ENCODE results near the gene DYTN. TPM values are rescaled to one million over a fixed set of nuclear protein-coding genes. Genes with fewer than 3 reads are reported as not detected.
A peak's percentile ranks its signal among the peaks of the same experiment; 100 is the strongest.

The DYTN gene
- total RNA-seq, 1 experiment from 2014 or later: not detected

DNA sequence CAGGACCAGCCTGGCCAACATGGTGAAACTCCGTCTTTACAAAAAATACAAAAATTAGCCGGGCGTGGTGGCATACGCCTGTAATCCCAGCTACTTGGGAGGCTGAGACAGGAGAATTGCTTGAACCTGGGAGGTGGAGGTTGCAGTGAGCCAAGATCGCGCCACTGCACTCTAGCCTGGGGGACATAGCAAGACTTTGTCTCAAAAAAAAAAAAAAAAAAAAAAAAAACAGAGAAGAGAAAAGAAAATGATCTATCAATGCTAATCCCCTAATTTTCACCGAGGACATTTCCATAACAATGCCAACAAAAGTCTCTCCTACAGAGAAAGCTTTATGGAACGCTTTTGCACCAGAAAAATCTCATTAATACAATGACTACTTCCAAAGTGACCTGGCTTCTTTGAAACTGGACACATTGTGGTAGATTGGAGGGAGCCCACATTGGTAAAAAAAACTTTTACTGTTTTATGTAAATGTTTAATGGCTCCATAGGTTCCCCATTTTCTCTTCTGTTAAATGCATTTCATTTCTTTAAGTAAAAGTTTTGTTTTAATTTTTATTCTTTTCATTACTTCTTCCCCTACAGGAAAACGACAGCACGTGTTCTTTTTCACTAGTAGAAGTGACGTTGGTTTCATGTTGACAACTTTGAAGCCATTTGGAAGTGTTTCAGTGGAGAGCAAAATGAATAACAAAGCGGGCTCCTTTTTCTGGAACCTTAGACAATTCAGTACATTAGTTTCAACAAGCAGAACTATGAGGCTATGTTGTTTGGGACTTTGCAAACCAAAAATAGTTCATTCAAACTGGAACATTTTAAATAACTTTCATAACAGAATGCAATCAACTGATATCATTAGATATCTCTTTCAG is 48.1 kb upstream of the DYTN start:
- CTCF ChIA-PET: interaction anchor here (0.7 kb wide), 2 partner anchors 603 to 695 kb away, joined by 5 to 6 read pairs; no protein-coding TSS in a partner anchor
- DNase-seq (ENCODE audit: low spot score): no peak
- peak overlapping the region; percentile 95 for H3K4me3 Mint-ChIP-seq

DNA sequence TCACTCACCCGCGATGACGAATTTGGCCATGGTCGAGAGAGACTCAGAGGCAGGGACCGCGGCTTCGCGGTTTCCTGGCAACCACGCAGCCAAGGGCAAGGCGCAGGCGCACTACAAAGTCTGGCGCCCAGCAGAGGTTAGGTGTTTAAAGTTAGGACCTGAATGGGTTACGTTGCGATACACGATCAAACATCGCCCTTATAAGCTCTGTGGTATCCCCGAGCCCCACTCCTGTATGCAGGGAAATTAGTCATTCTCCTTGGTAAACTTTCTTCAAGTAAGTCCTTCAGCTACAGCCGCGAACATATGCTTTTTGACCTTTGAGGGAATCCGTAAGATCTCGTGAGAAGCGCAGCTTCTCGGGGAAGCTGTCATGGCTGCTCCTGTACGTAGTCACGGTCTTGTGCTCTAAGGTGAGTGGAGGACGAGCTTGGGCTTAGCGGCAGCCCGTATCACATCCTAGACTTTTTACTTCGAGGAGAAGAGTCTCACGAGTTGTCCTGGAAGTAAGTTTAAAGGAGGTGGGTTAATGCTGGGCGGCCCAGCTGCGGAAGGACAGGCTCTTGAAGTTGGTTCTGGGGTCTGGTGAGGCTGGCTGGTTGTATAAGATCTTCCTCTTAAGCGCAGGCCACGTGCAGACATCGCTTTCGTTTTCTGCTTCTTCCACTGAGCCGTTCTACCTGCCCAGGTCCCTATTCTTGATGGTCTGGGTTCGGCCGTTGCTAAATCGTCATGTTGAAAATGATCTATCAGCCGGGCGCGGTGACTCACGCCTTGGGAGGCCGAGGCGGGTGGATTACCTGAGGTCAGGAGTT is 47.3 kb upstream of the DYTN start, which contains the start of the genes FASTKD2 and MDH1B:
FASTKD2 (plus strand) TSS at position 365 of the 815 bp plus-strand sequence. CDS start 1,088 bp downstream, outside the sequence.
MDH1B (minus strand) TSS at position 87 of the 815 bp plus-strand sequence; CDS start at position 30, 57 bp downstream.
- peak; percentile 78 for DNase-seq (ENCODE audit: low spot score)
- peak; percentile 95 for ATAC-seq
- Mint-ChIP-seq H3K36me3 (peaks cover 22% of the 10 kb centered on the region), H3K4me1 (peaks cover 8% of the 10 kb centered on the region), H3K27ac (peak within 1 kb of the TSS; percentile 95), H3K27me3 (ENCODE audit: low read depth) (no peaks in the 10 kb centered on the region), H3K4me3 (peak within 1 kb of the TSS; percentile 95), H3K9me3 (no peaks in the 10 kb centered on the region)
- POLR2A ChIA-PET: interaction anchor here (0.5 kb wide), 1 partner anchor 924 kb away, joined by 6 read pairs; no protein-coding TSS in a partner anchor
- CTCF ChIA-PET: interaction anchor here (0.7 to 1.6 kb wide), 2 partner anchors 206 to 694 kb away, joined by 4 to 5 read pairs; no protein-coding TSS in a partner anchor
- TF ChIP-seq ZNF121 (CRISPR knock-in tag; IDR thresholded peaks at IDR 0.05): no peak
- TF ChIP-seq CBFB (CRISPR knock-in tag; IDR thresholded peaks at IDR 0.05; ENCODE audit: low read depth): 0 out of 2 replicates have a peak, but pooled peaks have one; percentile 54
- TF ChIP-seq TEAD1 (CRISPR knock-in tag; IDR thresholded peaks at IDR 0.05): 0 out of 2 replicates have a peak, but pooled peaks have one; percentile 39
- TF ChIP-seq, protein P1, sequence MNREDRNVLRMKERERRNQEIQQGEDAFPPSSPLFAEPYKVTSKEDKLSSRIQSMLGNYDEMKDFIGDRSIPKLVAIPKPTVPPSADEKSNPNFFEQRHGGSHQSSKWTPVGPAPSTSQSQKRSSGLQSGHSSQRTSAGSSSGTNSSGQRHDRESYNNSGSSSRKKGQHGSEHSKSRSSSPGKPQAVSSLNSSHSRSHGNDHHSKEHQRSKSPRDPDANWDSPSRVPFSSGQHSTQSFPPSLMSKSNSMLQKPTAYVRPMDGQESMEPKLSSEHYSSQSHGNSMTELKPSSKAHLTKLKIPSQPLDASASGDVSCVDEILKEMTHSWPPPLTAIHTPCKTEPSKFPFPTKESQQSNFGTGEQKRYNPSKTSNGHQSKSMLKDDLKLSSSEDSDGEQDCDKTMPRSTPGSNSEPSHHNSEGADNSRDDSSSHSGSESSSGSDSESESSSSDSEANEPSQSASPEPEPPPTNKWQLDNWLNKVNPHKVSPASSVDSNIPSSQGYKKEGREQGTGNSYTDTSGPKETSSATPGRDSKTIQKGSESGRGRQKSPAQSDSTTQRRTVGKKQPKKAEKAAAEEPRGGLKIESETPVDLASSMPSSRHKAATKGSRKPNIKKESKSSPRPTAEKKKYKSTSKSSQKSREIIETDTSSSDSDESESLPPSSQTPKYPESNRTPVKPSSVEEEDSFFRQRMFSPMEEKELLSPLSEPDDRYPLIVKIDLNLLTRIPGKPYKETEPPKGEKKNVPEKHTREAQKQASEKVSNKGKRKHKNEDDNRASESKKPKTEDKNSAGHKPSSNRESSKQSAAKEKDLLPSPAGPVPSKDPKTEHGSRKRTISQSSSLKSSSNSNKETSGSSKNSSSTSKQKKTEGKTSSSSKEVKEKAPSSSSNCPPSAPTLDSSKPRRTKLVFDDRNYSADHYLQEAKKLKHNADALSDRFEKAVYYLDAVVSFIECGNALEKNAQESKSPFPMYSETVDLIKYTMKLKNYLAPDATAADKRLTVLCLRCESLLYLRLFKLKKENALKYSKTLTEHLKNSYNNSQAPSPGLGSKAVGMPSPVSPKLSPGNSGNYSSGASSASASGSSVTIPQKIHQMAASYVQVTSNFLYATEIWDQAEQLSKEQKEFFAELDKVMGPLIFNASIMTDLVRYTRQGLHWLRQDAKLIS (CRISPR knock-in tag; IDR thresholded peaks at IDR 0.05; ENCODE audit: borderline replicate concordance): no peak
- TF ChIP-seq, protein P2, sequence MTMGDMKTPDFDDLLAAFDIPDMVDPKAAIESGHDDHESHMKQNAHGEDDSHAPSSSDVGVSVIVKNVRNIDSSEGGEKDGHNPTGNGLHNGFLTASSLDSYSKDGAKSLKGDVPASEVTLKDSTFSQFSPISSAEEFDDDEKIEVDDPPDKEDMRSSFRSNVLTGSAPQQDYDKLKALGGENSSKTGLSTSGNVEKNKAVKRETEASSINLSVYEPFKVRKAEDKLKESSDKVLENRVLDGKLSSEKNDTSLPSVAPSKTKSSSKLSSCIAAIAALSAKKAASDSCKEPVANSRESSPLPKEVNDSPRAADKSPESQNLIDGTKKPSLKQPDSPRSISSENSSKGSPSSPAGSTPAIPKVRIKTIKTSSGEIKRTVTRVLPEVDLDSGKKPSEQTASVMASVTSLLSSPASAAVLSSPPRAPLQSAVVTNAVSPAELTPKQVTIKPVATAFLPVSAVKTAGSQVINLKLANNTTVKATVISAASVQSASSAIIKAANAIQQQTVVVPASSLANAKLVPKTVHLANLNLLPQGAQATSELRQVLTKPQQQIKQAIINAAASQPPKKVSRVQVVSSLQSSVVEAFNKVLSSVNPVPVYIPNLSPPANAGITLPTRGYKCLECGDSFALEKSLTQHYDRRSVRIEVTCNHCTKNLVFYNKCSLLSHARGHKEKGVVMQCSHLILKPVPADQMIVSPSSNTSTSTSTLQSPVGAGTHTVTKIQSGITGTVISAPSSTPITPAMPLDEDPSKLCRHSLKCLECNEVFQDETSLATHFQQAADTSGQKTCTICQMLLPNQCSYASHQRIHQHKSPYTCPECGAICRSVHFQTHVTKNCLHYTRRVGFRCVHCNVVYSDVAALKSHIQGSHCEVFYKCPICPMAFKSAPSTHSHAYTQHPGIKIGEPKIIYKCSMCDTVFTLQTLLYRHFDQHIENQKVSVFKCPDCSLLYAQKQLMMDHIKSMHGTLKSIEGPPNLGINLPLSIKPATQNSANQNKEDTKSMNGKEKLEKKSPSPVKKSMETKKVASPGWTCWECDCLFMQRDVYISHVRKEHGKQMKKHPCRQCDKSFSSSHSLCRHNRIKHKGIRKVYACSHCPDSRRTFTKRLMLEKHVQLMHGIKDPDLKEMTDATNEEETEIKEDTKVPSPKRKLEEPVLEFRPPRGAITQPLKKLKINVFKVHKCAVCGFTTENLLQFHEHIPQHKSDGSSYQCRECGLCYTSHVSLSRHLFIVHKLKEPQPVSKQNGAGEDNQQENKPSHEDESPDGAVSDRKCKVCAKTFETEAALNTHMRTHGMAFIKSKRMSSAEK (CRISPR knock-in tag; IDR thresholded peaks at IDR 0.05; ENCODE audit: borderline replicate concordance): 0 out of 2 replicates have a peak, but pooled peaks have one; percentile 16
- TF ChIP-seq, protein P3, sequence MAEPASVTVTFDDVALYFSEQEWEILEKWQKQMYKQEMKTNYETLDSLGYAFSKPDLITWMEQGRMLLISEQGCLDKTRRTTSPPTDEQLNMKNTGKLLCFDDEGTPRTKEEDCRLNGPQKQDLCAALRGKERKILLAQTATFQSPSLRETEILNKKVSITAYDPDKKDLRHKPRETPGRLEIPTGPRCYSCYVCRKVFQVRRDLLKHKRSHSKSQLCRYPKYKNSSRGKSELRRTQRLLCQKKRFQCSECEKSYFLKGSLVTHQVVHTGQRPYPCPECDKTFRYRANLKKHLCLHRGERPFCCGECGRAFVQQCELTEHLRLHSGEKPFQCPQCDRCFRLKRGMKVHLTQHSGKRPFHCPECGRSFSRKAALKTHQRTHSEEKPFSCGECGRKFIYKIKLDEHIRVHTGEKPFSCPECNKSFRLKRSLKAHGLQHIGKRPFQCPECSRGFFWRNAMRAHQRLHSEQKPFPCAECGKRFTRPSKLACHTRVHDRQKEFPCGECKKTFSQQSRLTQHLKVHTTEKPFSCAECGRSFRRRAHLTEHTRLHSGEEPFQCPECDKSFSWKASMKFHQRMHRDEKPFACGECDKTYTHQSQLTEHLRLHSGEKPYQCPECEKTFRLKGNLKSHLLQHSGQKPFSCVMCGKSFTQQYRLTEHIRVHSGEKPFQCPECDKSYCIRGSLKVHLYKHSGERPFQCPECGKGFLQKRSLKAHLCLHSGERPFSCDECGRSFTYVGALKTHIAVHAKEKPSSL (CRISPR knock-in tag; conservative IDR thresholded peaks at IDR 0.05): no peak
- TF ChIP-seq, protein P4, sequence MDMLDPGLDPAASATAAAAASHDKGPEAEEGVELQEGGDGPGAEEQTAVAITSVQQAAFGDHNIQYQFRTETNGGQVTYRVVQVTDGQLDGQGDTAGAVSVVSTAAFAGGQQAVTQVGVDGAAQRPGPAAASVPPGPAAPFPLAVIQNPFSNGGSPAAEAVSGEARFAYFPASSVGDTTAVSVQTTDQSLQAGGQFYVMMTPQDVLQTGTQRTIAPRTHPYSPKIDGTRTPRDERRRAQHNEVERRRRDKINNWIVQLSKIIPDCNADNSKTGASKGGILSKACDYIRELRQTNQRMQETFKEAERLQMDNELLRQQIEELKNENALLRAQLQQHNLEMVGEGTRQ (CRISPR knock-in tag; IDR thresholded peaks at IDR 0.05): peak; percentile 27; the same call in 1 of the 2 replicates
- TF ChIP-seq ETV6 (CRISPR knock-in tag; IDR thresholded peaks at IDR 0.05): peak; percentile 67; the same call in 1 of the 2 replicates

More for the DNA sequence above, 48.1 kb upstream of the DYTN start:
- Mint-ChIP-seq H3K27me3 (ENCODE audit: low read depth) (no peaks in the 10 kb centered on the region), H3K4me1 (peaks cover 8% of the 10 kb centered on the region), H3K27ac (no peak overlapping the region), H3K9me3 (no peaks in the 10 kb centered on the region), H3K36me3 (peaks cover 28% of the 10 kb centered on the region)
- TF ChIP-seq, protein P5, sequence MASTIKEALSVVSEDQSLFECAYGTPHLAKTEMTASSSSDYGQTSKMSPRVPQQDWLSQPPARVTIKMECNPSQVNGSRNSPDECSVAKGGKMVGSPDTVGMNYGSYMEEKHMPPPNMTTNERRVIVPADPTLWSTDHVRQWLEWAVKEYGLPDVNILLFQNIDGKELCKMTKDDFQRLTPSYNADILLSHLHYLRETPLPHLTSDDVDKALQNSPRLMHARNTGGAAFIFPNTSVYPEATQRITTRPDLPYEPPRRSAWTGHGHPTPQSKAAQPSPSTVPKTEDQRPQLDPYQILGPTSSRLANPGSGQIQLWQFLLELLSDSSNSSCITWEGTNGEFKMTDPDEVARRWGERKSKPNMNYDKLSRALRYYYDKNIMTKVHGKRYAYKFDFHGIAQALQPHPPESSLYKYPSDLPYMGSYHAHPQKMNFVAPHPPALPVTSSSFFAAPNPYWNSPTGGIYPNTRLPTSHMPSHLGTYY (CRISPR knock-in tag; IDR thresholded peaks at IDR 0.05): no peak
- TF ChIP-seq ZNF263 (CRISPR knock-in tag; IDR thresholded peaks at IDR 0.05; ENCODE audit: low read depth) (no peak), NR1H2 (CRISPR knock-in tag; IDR thresholded peaks at IDR 0.05) (no peak), NFE2L1 (CRISPR knock-in tag; IDR thresholded peaks at IDR 0.05) (no peak), GRHL2 (CRISPR knock-in tag; IDR thresholded peaks at IDR 0.05; ENCODE audit: insufficient replicate concordance, severe bottlenecking) (no peak), FOXJ3 (CRISPR knock-in tag; IDR thresholded peaks at IDR 0.05; ENCODE audit: borderline replicate concordance) (no peak)
- TF ChIP-seq, protein P6, sequence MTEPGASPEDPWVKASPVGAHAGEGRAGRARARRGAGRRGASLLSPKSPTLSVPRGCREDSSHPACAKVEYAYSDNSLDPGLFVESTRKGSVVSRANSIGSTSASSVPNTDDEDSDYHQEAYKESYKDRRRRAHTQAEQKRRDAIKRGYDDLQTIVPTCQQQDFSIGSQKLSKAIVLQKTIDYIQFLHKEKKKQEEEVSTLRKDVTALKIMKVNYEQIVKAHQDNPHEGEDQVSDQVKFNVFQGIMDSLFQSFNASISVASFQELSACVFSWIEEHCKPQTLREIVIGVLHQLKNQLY (CRISPR knock-in tag; IDR thresholded peaks at IDR 0.05): no peak
- TF ChIP-seq, protein P7, sequence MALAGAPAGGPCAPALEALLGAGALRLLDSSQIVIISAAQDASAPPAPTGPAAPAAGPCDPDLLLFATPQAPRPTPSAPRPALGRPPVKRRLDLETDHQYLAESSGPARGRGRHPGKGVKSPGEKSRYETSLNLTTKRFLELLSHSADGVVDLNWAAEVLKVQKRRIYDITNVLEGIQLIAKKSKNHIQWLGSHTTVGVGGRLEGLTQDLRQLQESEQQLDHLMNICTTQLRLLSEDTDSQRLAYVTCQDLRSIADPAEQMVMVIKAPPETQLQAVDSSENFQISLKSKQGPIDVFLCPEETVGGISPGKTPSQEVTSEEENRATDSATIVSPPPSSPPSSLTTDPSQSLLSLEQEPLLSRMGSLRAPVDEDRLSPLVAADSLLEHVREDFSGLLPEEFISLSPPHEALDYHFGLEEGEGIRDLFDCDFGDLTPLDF (CRISPR knock-in tag; IDR thresholded peaks at IDR 0.05): no peak
- TF ChIP-seq, protein P8, sequence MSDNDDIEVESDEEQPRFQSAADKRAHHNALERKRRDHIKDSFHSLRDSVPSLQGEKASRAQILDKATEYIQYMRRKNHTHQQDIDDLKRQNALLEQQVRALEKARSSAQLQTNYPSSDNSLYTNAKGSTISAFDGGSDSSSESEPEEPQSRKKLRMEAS (CRISPR knock-in tag; IDR thresholded peaks at IDR 0.05): no peak
- POLR2A ChIA-PET: no interaction called here
- no peak for ATAC-seq
